Breast epithelium (tissue), 3 donors: Measurements from ENCODE around the gene TRAPPC10.
"Not testable (repeated sequence)": the region's sequence is repeated elsewhere in the genome, so short reads cannot be mapped to it uniquely, and the experiment has no call there.

Source experiments
- CTCF ChIP-seq, 3 donors: fragments of 450-650 bp; IDR thresholded peaks; one replicate each; pipeline ENCODE4 v1.5.1; 2016 to 2017; ENCODE audit warnings: antibody characterized with exemption in 3 of 3, mild to moderate bottlenecking in 3 of 3, moderate library complexity in 3 of 3
- POLR2A ChIP-seq: fragments of 450-650 bp; IDR thresholded peaks from one replicate; pipeline ENCODE4 v1.6.1; 2016; ENCODE audit warnings: antibody characterized with exemption, mild to moderate bottlenecking, moderate library complexity
- POLR2AphosphoS5 ChIP-seq, 3 donors: sonication (generic); formaldehyde crosslinking; IDR thresholded peaks; one replicate each; pipeline ENCODE4 v1.6.1; 2017; ENCODE audit warnings: antibody characterized with exemption in 3 of 3

GRCh38 chr21:44122131-44122530 is 110.0 kb downstream of the TRAPPC10 start:
- TF ChIP-seq CTCF (IDR thresholded peaks at IDR 0.05); POLR2A; POLR2AphosphoS5 (IDR thresholded peaks at IDR 0.05): not testable (repeated sequence)
